Mucosa of stomach (tissue), 1 donor: ENCODE results near the gene CASP10.
"Not testable (repeated sequence)": the region's sequence is repeated elsewhere in the genome, so short reads cannot be mapped to it uniquely, and the experiment has no call there.

ENCODE experiments used
- H3K27me3 ChIP-seq: one replicate; pipeline ENCODE4 v1.7.0; 2013; ENCODE audit warnings: mild to moderate bottlenecking, low read length; ENCODE audit not compliant: control insufficient read depth, insufficient read depth
- H3K36me3 ChIP-seq: one replicate; pipeline ENCODE4 v1.7.0; 2013; ENCODE audit warnings: low read length; ENCODE audit not compliant: control insufficient read depth, insufficient read depth
- H3K4me1 ChIP-seq: one replicate; pipeline ENCODE4 v1.7.0; 2013; ENCODE audit warnings: mild to moderate bottlenecking, low read length; ENCODE audit not compliant: control insufficient read depth, insufficient read depth
- H3K4me3 ChIP-seq: one replicate; pipeline ENCODE4 v1.7.0; 2013; ENCODE audit warnings: low read length
- H3K9ac ChIP-seq: one replicate; pipeline ENCODE4 v1.7.0; 2013; ENCODE audit warnings: mild to moderate bottlenecking, low read length, moderate library complexity
- H3K9me3 ChIP-seq: one replicate; pipeline ENCODE4 v1.7.0; 2013; ENCODE audit warnings: mild to moderate bottlenecking, low read length, moderate library complexity; ENCODE audit not compliant: control insufficient read depth
- donor health status: Pancreatic carcinoma.

CASP10 gene, protein sequence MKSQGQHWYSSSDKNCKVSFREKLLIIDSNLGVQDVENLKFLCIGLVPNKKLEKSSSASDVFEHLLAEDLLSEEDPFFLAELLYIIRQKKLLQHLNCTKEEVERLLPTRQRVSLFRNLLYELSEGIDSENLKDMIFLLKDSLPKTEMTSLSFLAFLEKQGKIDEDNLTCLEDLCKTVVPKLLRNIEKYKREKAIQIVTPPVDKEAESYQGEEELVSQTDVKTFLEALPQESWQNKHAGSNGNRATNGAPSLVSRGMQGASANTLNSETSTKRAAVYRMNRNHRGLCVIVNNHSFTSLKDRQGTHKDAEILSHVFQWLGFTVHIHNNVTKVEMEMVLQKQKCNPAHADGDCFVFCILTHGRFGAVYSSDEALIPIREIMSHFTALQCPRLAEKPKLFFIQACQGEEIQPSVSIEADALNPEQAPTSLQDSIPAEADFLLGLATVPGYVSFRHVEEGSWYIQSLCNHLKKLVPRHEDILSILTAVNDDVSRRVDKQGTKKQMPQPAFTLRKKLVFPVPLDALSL

DNA sequence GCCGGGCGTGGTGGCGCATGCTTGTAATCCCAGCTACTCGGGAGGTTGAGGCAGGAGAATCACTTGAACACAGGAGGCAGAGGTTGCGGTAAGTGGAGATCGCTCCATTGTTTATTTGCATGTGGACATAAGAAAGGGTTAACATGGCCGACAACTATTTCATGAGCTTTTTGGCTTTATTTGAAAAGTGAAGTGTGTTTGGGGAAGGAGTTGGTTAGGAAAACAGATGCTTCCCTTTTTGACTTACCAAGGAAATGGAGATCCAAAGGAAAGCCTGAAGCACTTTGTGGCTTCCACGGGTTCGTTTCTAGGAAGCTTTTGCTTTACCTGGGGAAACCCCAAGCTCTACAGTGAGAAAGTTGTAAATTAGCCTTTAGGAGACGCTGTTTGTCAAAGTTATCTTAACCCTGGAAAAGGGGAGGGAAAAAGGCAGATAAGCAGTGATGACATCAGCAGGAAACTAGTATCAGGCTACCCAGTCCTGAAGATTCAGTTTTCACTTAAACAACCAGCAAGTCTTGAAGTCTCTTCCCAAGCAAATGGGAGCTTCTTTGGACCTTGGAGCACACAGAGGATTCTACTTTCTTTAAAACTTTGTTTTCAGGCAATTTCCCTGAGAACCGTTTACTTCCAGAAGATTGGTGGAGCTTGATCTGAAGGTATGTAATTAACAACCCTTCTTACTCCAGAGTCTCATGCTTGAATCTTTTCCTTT is at the start of gene CASP10:
TSS of gene CASP10 (plus strand) at position 492 of the 715 bp plus-strand sequence. CDS start 2,637 bp downstream, outside the sequence.
- H3K36me3 ChIP-seq = no peaks in the 10 kb centered on the region
- H3K9ac ChIP-seq = peak within 1 kb of the TSS; percentile 89
- H3K27me3 ChIP-seq = no peaks in the 10 kb centered on the region
- H3K4me3 ChIP-seq = peak within 1 kb of the TSS; percentile 75
- H3K9me3 ChIP-seq = no peaks in the 10 kb centered on the region
- H3K4me1 ChIP-seq = peaks cover 18% of the 10 kb centered on the region

DNA sequence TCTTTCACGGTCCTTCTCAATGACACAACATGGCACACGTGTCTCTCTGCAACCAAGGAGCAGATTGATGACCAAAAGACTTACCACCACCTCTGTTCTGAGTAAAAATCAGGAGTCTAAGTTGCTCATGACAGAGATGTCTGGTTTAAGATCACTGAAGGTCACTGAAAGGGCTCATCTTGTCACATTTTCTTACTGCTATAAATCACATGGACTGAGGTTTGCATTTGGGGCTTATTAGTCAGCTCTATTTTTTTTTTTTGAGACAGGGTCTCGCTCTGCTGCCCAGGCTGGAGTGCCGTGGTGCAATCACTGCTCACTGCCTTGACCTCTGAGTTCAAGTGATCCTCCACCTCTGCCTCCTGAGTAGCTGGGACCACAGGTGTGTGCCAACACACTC is 47.6 kb upstream of the CASP10 start:
- Histone ChIP-seq H3K4me1 (peaks cover 16% of the 10 kb centered on the region), H3K36me3 (peaks cover 16% of the 10 kb centered on the region), H3K4me3 (no peak overlapping the region), H3K9me3 (no peaks in the 10 kb centered on the region), H3K9ac (peak overlapping the region; percentile 3), H3K27me3 (no peaks in the 10 kb centered on the region)

DNA sequence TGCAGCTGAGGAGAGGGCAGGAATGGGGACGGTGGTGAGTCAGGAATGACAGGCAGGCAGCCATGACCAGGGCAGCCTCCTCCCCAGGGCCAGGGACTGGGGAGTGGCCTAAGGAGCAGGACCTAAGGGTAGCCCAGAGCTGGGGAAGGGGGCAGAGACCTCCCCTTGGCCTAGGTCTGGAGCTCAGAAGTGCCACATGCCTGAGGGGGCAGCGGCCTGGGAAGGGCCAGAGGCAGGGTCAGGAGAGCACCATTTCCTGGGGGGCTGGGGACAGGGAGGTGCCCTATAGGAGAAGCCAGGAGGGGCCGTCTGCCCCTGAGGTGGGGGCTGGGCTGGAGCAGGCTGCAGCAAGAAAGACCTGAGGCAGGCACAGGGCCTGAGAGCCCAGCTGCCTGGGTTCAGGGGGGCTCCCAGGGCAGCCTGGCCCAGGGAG is 46.0 kb upstream of the CASP10 start:
- H3K27me3 ChIP-seq = no peaks in the 10 kb centered on the region
- H3K36me3 ChIP-seq = peaks cover 16% of the 10 kb centered on the region
- no peak overlapping the region for H3K9ac ChIP-seq
- H3K4me3 ChIP-seq = no peak overlapping the region
- no peaks in the 10 kb centered on the region for H3K9me3 ChIP-seq
- H3K4me1 ChIP-seq = peaks cover 3% of the 10 kb centered on the region

DNA sequence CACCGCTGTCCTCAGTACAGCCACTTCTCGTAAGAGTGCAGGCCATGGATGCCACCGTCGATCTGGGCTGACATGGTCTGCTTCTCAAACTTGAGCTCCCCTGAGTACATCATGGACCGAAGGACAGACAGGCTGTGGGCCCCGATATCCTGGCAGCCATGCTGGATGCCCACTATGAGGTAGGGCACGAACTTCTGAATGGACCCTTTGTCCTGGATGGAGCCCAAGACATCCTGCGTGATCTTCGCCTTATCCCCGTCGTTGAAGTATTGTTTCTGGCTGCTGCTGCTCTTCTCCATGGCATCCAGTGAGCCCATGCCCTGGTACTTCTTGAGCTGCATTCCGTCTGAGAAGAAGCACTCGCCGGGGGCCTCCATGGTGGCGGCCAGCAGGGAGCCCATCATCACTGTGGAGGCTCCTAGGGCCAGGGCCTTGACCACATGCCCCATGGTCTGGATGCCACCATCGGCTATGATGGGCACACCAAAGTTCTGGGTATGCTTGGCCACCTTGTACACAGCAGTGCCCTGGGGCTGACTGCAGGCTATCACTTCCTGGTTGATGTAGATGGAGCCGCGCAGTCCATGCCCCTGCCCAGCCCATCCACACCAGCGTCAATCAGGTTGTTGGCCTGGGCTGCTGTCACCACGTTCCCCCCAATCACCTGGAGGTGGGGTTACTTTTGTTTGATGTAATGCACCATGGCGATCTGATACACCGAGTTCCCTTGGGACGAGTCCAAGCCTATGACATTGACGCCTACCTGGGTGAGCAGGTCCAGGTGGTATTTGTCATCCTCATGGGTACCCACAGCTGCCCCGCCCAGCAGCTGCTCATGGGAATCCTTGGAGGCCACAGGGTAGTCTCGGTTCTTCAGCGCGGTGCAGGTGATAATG is 45.2 kb upstream of the CASP10 start:
- Histone ChIP-seq H3K4me1 (no peaks in the 10 kb centered on the region), H3K9me3 (no peaks in the 10 kb centered on the region), H3K4me3 (no peak overlapping the region), H3K27me3 (no peaks in the 10 kb centered on the region), H3K9ac (no peak overlapping the region), H3K36me3 (peaks cover 16% of the 10 kb centered on the region)

DNA sequence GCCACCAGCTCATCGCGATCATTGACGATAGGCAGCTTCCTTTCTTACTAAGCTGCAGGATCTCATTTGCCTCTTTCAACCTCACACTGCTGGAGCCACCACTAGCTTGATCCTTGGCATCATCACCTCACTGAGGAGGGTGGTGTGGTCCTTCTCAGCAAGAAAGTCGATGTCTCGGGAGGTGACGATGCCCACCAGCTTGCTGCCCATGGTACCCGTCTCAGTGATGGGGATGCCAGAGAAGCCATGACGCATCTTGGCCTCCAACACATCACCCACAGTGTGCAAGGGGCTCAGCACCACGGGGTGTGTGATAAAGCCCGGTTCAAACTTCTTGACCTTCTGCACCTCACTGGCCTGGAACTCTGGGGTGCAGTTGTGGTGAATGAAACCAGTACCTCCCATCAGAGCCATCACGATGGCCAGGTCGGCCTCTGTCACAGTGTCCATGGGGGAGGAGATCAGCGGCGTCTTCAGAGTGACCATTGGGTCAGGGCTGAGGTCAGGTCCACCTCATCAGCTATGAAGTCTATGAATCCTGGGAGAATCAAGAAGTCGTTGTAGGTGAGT is 44.5 kb upstream of the CASP10 start:
- Histone ChIP-seq H3K27me3 (no peaks in the 10 kb centered on the region), H3K9me3 (no peaks in the 10 kb centered on the region), H3K36me3 (peaks cover 12% of the 10 kb centered on the region), H3K4me1 (no peaks in the 10 kb centered on the region), H3K4me3 (no peak overlapping the region), H3K9ac (no peak overlapping the region)

DNA sequence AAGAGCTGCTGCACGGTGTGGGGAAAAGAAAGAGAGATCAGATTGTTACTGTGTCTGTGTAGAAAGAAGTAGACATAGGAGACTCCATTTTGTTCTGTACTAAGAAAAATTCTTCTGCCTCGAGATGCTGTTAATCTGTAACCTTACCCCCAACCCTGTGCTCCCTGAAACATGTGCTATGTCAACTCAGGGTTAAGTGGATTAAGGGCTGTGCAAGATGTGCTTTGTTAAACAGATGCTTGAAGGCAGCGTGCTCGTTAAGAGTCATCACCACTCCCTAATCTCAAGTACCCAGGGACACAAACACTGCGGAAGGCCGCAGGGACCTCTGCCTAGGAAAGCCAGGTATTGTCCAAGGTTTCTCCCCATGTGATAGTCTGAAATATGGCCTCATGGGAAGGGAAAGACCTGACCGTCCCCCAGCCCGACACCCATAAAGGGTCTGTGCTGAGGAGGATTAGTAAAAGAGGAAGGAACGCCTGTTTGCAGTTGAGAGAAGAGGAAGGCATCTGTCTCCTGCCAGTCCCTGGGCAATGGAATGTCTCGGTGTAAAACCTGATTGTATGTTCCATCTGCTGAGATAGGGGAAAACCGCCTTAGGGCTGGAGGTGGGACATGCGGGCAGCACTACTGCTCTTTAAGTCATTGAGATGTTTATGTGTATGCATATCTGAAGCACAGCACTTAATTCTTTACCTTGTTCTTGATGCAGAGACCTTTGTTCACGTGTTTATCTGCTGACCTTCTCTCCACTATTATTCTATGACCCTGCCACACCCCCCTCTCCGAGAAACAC is 43.8 kb upstream of the CASP10 start:
- H3K9ac ChIP-seq, H3K4me3 ChIP-seq, H3K9me3 ChIP-seq, H3K4me1 ChIP-seq, H3K27me3 ChIP-seq: not testable (repeated sequence)
- H3K36me3 ChIP-seq = peaks cover 12% of the 10 kb centered on the region

DNA sequence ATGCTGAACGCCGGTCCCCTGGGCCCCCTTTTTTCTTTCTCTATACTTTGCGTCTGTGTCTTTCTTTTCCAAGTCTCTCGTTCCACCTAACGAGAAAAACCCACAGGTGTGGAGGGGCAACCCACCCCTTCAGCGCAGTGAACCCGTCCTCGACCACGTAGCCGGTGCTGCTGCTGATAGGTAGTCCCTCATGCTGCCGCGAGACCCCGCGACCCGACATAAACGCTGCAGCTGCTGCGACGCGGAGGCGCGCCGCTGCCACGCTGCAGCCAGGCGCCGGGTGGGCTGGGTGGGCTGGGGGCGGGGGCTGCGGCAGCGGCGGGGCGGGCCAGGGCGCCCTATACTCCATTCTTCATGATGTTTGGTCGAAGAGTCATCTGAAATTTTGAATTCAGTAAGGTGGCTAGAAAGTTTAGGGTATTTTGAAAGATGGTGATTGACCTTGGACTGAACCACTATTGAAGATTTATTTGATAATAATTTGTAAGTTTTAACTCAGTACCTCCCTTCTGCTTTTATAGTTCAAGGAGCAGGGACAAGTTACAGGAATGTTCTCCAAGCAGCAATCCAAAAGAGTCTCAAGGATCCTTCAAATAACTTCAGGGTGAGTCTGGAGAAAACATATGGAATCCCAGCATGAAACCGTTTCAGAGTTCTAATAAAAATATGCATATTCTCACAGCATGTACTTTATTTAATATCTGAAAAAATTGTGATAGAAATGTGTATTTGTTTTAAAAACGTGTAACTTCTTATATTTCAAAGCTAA is 42.9 kb upstream of the CASP10 start:
- Histone ChIP-seq H3K4me1 (peaks cover 11% of the 10 kb centered on the region), H3K27me3 (no peaks in the 10 kb centered on the region), H3K9me3 (no peaks in the 10 kb centered on the region), H3K4me3 (no peak overlapping the region), H3K36me3 (peaks cover 12% of the 10 kb centered on the region), H3K9ac (no peak overlapping the region)

DNA sequence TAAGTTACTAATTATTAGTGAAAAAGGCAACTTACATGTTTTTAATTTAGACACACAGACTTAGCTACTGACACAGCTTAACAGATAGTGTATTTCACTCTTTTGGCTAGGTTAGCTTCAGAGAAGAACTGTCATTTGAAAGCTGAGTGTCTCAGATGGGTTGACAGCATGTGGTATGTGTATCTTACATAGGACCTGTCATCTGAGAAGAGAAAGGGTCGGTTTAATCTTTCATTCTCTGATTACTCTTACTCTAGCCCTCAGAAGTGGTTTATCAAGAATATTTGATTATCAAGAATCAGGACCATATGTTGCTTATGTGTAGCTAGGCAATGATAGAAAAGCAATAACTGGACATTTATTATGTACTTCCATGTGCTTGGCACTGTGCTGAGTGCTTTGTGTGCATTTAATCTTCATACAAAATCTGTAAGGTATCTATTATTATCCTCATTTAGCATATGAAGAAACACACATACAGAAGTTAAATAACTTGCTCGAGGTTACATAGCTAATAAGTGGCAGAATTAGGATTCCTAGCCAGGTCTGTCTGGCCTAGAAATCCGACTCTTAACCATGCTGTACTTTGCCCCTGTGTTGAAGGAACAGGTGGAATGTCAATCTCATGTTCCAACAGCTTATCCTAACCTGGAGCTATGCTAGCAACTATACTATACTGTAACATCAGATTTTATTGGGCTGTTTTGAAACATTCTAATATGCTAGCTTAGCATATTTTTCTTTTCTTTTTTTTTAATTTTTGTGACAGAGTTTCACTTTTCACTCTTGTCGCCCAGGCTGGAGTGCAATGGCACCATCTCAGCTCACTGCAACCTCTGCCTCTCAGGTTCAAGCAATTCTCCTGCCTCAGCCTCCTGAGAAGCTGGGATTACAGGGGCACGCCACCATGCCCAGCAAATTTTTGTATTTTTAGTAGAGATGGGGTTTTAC is 38.6 kb upstream of the CASP10 start:
- peaks cover 31% of the 10 kb centered on the region for H3K4me1 ChIP-seq
- no peaks in the 10 kb centered on the region for H3K9me3 ChIP-seq
- H3K4me3 ChIP-seq = no peak overlapping the region
- H3K27me3 ChIP-seq = no peaks in the 10 kb centered on the region
- no peak overlapping the region for H3K9ac ChIP-seq
- no peaks in the 10 kb centered on the region for H3K36me3 ChIP-seq

DNA sequence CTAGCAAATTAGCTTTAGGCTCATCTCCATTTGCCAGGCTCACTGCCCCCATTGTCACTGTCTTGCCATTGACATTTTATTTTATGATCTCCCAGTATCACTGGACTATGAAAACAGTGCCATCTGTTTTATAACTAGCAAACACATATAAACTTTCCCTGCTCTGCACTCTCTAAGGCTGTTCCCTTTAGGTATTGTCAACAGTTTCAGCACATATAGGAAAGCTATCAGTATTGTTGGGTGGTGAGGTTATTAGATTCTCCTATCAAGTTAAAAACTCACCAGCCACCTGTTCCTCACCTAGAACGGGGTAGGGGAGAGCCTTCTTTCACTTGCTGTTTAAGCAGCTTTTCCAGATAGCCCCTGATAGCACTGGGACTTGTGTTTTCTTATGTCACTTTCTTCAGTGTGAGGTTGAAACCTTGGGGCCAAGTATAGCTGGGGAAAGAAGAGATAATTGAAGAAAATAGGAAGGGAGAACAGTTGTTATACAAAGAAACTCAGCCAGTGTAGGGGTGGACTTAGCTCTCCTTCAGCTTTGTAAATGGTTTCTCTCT is 34.4 kb upstream of the CASP10 start:
- Histone ChIP-seq H3K9me3 (no peaks in the 10 kb centered on the region), H3K4me3 (no peak overlapping the region), H3K9ac (peak overlapping the region; percentile 54), H3K36me3 (peaks cover 7% of the 10 kb centered on the region), H3K27me3 (no peaks in the 10 kb centered on the region), H3K4me1 (peaks cover 54% of the 10 kb centered on the region)
